Peyer's patch (tissue), 4 donors: Measurements from ENCODE around the gene RAD18.

ENCODE experiments used
- CTCF ChIP-seq, 6 experiments: fragments of 450-650 bp in 4 of 6; fragments of 200-600 bp in 2 of 6; sonication (generic) in 1 of 6; IDR thresholded peaks; one replicate each; pipeline ENCODE4 v1.5.1; 2017 to 2019; ENCODE audit warnings: antibody characterized with exemption in 6 of 6, mild to moderate bottlenecking in 3 of 6, moderate library complexity in 1 of 6
- POLR2A ChIP-seq, 2 donors: fragments of 450-650 bp; IDR thresholded peaks; one replicate each; pipeline ENCODE4 v1.5.1; 2017; ENCODE audit warnings: antibody characterized with exemption in 2 of 2, mild to moderate bottlenecking in 2 of 2, moderate library complexity in 2 of 2

DNA sequence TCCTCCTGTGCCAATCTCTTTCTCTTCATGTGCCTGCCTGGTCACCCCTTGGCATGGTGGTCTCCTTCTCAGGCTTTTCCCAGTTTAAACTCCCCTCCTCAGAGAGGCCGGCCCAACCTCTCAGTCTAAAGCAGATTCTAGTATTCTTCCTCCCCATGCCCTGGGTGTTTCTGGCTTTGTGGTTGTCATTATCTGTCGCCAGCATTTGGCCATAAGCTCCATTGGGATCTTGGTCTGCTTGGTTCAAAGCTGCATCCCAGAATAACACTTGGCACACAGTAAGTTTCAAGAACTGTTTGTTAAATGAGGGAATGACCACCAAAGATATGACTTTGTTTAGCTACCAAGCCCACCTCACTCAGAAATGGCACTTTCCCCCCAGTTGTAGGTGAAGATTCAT, 11.2 kb upstream of the RAD18 start:
- TF ChIP-seq POLR2A (IDR thresholded peaks at IDR 0.05) (no peak), CTCF (IDR thresholded peaks at IDR 0.05) (no peak)
